Activated CD4-positive, alpha-beta memory T cell treated with anti-CD3 and anti-CD28 coated beads for 36 hours (primary cell): ENCODE measurements around the gene MIA2. TPM values are rescaled to one million over a fixed set of nuclear protein-coding genes. Genes with fewer than 3 reads are reported as not detected.
"Not testable (repeated sequence)": the region's sequence is repeated elsewhere in the genome, so short reads cannot be mapped to it uniquely, and the experiment has no call there.

ENCODE experiments used
- CTCF ChIA-PET: fragments of 350-600 bp; sonication (Branson Sonifier 250); formaldehyde crosslinking; loops from one replicate; lab custom pipeline; 2021; ENCODE audit warnings: antibody characterized with exemption, inconsistent platforms; lab: Charles Lee
- POLR2A ChIA-PET: fragments of 350-600 bp; sonication (Branson Sonifier 250); formaldehyde crosslinking; loops from one replicate; lab custom pipeline; 2021; ENCODE audit warnings: antibody characterized with exemption; lab: Charles Lee
- DNase-seq: peaks from one replicate; pipeline ENCODE4 v3.0.0-alpha.2; 2020
- H3K27ac Mint-ChIP-seq: one replicate; pipeline ENCODE4 v1.8.0; 2021; ENCODE audit warnings: mixed read lengths
- H3K27me3 Mint-ChIP-seq: one replicate; pipeline ENCODE4 v1.8.0; 2021; ENCODE audit warnings: mixed read lengths
- H3K36me3 Mint-ChIP-seq: one replicate; pipeline ENCODE4 v1.8.0; 2021; ENCODE audit warnings: mixed read lengths
- H3K4me1 Mint-ChIP-seq: one replicate; pipeline ENCODE4 v1.8.0; 2021; ENCODE audit warnings: low read depth, mixed read lengths
- H3K4me3 Mint-ChIP-seq: one replicate; pipeline ENCODE4 v1.8.0; 2021; ENCODE audit warnings: mild to moderate bottlenecking, mixed read lengths
- H3K9me3 Mint-ChIP-seq: one replicate; pipeline ENCODE4 v1.8.0; 2021; ENCODE audit warnings: mixed read lengths
- intact Hi-C: fragments of 100-400 bp; cut with micrococcal nuclease; formaldehyde crosslinking; loops from one replicate; pipeline ENCODE4 v1.15.1; 2023
- total RNA-seq, 2 experiments: library from RNA; stranded (reverse); gene quantifications; one replicate each; pipeline ENCODE4 v1.2.3, GENCODE V29; 2021

Gene MIA2
- total RNA-seq, 2 experiments from 2014 or later, result 23.8 to 24.1 TPM

- POLR2A ChIA-PET, H3K27ac Mint-ChIP-seq, DNase-seq, CTCF ChIA-PET, H3K4me3 Mint-ChIP-seq, intact Hi-C loops, H3K27me3 Mint-ChIP-seq, H3K4me1 Mint-ChIP-seq: not testable (repeated sequence)
- Mint-ChIP-seq H3K36me3 (peaks cover 76% of the 10 kb centered on the region), H3K9me3 (peaks cover 36% of the 10 kb centered on the region)
These were observed 127.8 kb downstream of the MIA2 start for GRCh38 chr14:39361556-39361955.

DNA sequence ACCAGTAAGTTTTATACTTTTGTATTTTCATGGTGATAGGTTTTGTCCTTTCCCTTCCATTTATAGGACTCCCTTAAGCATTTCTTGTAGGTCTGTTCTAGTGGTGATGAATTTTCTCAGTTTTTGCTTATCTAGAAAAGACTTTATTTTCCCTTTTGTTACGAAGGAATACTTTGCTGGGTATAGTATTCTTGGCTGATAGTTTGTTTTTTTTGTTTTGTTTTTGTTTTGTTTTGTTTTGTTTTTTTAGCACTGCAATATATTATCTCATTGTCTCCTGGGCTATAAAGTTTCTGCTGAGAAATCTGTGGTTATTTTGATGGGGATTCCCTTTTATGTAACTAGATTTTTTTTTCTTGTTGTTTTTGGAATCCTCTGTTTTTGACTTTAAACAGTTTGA is 130.8 kb downstream of the MIA2 start:
- intact Hi-C loops, result no loop called here
- no peak overlapping the region for H3K27ac Mint-ChIP-seq
- no peaks in the 10 kb centered on the region for H3K4me1 Mint-ChIP-seq
- H3K36me3 Mint-ChIP-seq, result peaks cover 61% of the 10 kb centered on the region
- peaks cover 34% of the 10 kb centered on the region for H3K9me3 Mint-ChIP-seq
- ChIA-PET POLR2A (no interaction called here), CTCF (no interaction called here)
- no peak overlapping the region for H3K4me3 Mint-ChIP-seq
- no peaks in the 10 kb centered on the region for H3K27me3 Mint-ChIP-seq
- DNase-seq, result no peak

- Mint-ChIP-seq H3K4me1 (no peaks in the 10 kb centered on the region), H3K27me3 (no peaks in the 10 kb centered on the region), H3K27ac (no peak overlapping the region), H3K9me3 (peaks cover 32% of the 10 kb centered on the region), H3K36me3 (peaks cover 54% of the 10 kb centered on the region), H3K4me3 (no peak overlapping the region)
- CTCF ChIA-PET, result interaction anchor here (0.6 kb wide), 1 partner anchor 15 kb away, joined by 3 read pairs; no protein-coding TSS in a partner anchor
- intact Hi-C loops, result no loop called here
- POLR2A ChIA-PET, result no interaction called here
- DNase-seq, result no peak
These were observed 131.6 kb downstream of the MIA2 start for GRCh38 chr14:39365354-39365753.

- DNase-seq, result no peak
- Mint-ChIP-seq H3K4me1 (no peaks in the 10 kb centered on the region), H3K27ac (no peak overlapping the region), H3K27me3 (no peaks in the 10 kb centered on the region), H3K36me3 (peaks cover 46% of the 10 kb centered on the region), H3K9me3 (peaks cover 30% of the 10 kb centered on the region), H3K4me3 (no peak overlapping the region)
- intact Hi-C loops, result no loop called here
- CTCF ChIA-PET, result no interaction called here
- POLR2A ChIA-PET, result no interaction called here
These were observed 133.0 kb downstream of the MIA2 start for GRCh38 chr14:39366460-39367386.

DNA sequence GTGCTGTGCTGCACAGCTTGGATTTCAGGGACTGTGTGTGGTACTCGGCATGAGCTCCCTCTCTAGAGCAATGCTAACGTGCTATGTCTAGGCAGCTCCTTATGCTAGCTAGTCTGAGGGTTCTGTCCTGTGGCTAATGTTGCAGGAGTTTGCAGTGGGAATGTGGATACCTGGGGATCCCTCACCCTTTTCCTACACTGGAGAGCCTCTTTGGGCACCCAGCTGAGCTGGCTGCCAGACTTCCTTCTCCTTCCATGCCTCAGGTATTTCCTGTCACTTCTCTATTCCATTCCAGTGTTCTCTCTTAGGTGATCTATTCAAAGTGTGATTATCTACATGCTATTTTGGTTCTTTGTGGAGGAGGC is 133.7 kb downstream of the MIA2 start:
- no peaks in the 10 kb centered on the region for H3K27me3 Mint-ChIP-seq
- intact Hi-C loops, result no loop called here
- ChIA-PET POLR2A (no interaction called here), CTCF (no interaction called here)
- H3K27ac Mint-ChIP-seq, result no peak overlapping the region
- no peaks in the 10 kb centered on the region for H3K4me1 Mint-ChIP-seq
- H3K9me3 Mint-ChIP-seq, result peaks cover 27% of the 10 kb centered on the region
- H3K36me3 Mint-ChIP-seq, result peaks cover 40% of the 10 kb centered on the region
- H3K4me3 Mint-ChIP-seq, result no peak overlapping the region
- no peak for DNase-seq

- intact Hi-C loops, result loop anchor here (1.0 kb wide), 2 partner anchors 137 to 261 kb away; no protein-coding TSS in a partner anchor
- Mint-ChIP-seq H3K4me3 (no peak overlapping the region), H3K36me3 (peaks cover 30% of the 10 kb centered on the region), H3K27ac (no peak overlapping the region), H3K4me1 (no peaks in the 10 kb centered on the region), H3K27me3 (no peaks in the 10 kb centered on the region), H3K9me3 (peaks cover 19% of the 10 kb centered on the region)
- DNase-seq, result peak; percentile 47
- ChIA-PET CTCF (interaction anchor here (0.7 to 1.5 kb wide), 5 partner anchors 13 to 264 kb away, joined by 3 to 10 read pairs (median 3); partner anchors contain the start of gene TRAPPC6B), POLR2A (no interaction called here)
These were observed 134.7 kb downstream of the MIA2 start for GRCh38 chr14:39368261-39368959.

DNA sequence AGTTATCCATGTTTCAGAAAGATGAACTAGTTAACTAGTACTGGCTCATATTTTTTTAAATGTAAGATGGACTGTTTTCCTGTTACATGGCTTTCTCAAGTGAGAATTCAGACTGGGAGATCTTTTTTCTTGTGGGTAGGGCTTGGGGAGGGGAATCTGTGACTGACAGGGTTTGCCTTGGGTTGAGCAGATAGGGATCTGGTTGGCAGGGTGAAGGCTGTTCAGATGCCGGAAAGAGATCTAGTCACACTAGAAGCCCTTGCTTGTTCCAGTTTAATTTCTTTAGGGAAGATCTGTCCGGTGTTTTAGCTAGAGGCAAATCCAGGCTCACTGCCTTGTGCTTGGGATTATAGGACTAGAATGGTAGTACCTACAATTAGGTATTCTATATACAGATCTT is 135.3 kb downstream of the MIA2 start:
- no peak for DNase-seq
- CTCF ChIA-PET, result interaction anchor here (1.0 to 1.5 kb wide), 3 partner anchors 13 to 264 kb away, joined by 3 to 10 read pairs (median 3); no protein-coding TSS in a partner anchor
- H3K36me3 Mint-ChIP-seq, result peaks cover 23% of the 10 kb centered on the region
- no peak overlapping the region for H3K4me3 Mint-ChIP-seq
- H3K9me3 Mint-ChIP-seq, result peaks cover 13% of the 10 kb centered on the region
- intact Hi-C loops, result no loop called here
- H3K4me1 Mint-ChIP-seq, result no peaks in the 10 kb centered on the region
- no peak overlapping the region for H3K27ac Mint-ChIP-seq
- POLR2A ChIA-PET, result no interaction called here
- H3K27me3 Mint-ChIP-seq, result no peaks in the 10 kb centered on the region

GRCh38 chr14:39370415-39370814 is 136.7 kb downstream of the MIA2 start:
- Mint-ChIP-seq H3K27ac (no peak overlapping the region), H3K4me3 (no peak overlapping the region), H3K4me1 (no peaks in the 10 kb centered on the region), H3K9me3 (peaks cover under 1% of the 10 kb centered on the region), H3K27me3 (no peaks in the 10 kb centered on the region), H3K36me3 (peaks cover 12% of the 10 kb centered on the region)
- no peak for DNase-seq
- intact Hi-C loops, result no loop called here
- CTCF ChIA-PET, result no interaction called here
- POLR2A ChIA-PET, result no interaction called here

DNA sequence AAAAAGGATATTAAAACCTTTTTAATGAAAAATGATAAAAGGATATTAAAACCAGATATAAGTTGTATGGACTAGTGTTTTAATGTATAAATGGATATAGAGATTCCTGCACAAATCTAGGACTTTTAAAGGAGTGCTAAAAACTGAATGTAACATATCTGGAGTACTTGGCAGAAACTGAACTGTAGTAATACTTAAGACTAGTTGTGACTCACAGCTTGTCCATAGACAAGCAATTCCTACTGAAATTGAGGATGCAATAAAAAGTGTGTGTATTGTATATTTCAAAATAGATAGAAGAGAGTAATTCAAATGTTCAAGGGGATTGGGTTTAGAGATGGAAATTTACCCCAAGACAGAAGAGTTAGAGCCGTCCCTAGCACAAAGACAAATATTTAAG is 138.9 kb downstream of the MIA2 start:
- ChIA-PET POLR2A (no interaction called here), CTCF (no interaction called here)
- intact Hi-C loops, result no loop called here
- Mint-ChIP-seq H3K9me3 (no peaks in the 10 kb centered on the region), H3K27ac (no peak overlapping the region), H3K4me3 (no peak overlapping the region), H3K27me3 (no peaks in the 10 kb centered on the region), H3K4me1 (peaks cover 6% of the 10 kb centered on the region), H3K36me3 (peaks cover 6% of the 10 kb centered on the region)
- no peak for DNase-seq

DNA sequence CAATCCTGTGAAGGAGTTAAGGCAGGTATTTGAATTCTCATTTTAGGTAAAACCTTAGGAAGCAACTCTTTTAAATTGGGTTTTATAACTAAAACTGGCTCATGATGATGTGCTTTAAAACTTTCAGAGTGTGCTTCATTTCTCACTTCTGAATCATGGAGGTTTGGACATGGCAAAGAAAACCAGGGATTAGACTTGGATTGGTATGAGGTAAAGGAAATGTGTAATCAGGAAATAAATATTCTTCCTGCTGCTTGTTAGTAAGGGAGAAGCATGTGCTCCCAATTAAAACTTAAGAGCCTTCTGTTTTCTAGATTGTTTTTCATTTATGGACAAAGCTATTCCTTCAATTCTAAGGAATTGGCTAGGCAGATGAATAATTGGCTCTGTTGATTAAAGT is 141.1 kb downstream of the MIA2 start:
- no peak overlapping the region for H3K4me3 Mint-ChIP-seq
- no peak for DNase-seq
- no peak overlapping the region for H3K27ac Mint-ChIP-seq
- H3K9me3 Mint-ChIP-seq, result no peaks in the 10 kb centered on the region
- ChIA-PET POLR2A (no interaction called here), CTCF (interaction anchor here (0.8 to 0.9 kb wide), 2 partner anchors 52 to 359 kb away, joined by 3 to 4 read pairs; no protein-coding TSS in a partner anchor)
- H3K27me3 Mint-ChIP-seq, result no peaks in the 10 kb centered on the region
- peaks cover 6% of the 10 kb centered on the region for H3K36me3 Mint-ChIP-seq
- intact Hi-C loops, result no loop called here
- H3K4me1 Mint-ChIP-seq, result peaks cover 6% of the 10 kb centered on the region

GRCh38 chr14:39376667-39377403 is 143.1 kb downstream of the MIA2 start:
- ChIA-PET POLR2A (no interaction called here), CTCF (interaction anchor here (0.6 to 0.8 kb wide), 3 partner anchors 75 to 1179 kb away, joined by 3 to 4 read pairs (median 3); no protein-coding TSS in a partner anchor)
- Mint-ChIP-seq H3K27me3 (no peaks in the 10 kb centered on the region), H3K36me3 (no peaks in the 10 kb centered on the region), H3K27ac (no peak overlapping the region), H3K4me3 (no peak overlapping the region), H3K4me1 (peaks cover 6% of the 10 kb centered on the region), H3K9me3 (no peaks in the 10 kb centered on the region)
- DNase-seq, result no peak
- intact Hi-C loops, result no loop called here

DNA sequence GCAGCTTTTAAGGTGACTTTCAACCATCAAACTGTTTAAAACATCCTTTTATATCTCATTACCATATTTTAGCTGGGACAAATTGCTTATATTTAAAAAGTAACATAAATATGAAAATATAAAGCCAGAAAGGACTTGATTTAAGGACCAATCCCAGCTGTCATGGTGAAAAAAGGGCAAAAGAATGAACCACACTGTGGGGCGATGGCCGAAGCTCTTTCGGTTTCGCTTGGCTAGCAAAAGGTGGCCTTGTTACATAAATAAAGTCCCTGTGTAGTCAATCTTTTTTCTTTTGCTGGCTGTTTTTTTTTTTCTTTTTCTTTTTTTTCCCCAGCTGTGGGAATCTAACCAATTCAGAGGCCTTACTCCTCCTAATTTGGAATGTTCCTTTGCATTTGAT is 147.7 kb downstream of the MIA2 start:
- no peak overlapping the region for H3K27ac Mint-ChIP-seq
- no peak overlapping the region for H3K4me3 Mint-ChIP-seq
- H3K36me3 Mint-ChIP-seq, result no peaks in the 10 kb centered on the region
- H3K4me1 Mint-ChIP-seq, result peaks cover 30% of the 10 kb centered on the region
- POLR2A ChIA-PET, result no interaction called here
- intact Hi-C loops, result no loop called here
- CTCF ChIA-PET, result interaction anchor here (1.3 kb wide), 1 partner anchor 13 kb away, joined by 3 read pairs; no protein-coding TSS in a partner anchor
- H3K9me3 Mint-ChIP-seq, result no peaks in the 10 kb centered on the region
- no peaks in the 10 kb centered on the region for H3K27me3 Mint-ChIP-seq
- no peak for DNase-seq
